MG63 (cell line): ENCODE measurements around the gene MAP1LC3B2. TPM values are rescaled to one million over a fixed set of nuclear protein-coding genes. Genes with fewer than 3 reads are reported as not detected.

Source experiments
- DNase-seq: peaks from one replicate; pipeline ENCODE4 v3.0.0-alpha.2; 2020
- H3K27me3 ChIP-seq: fragments of 250-450 bp; sonication (Bioruptor Pico); 2 replicates; pipeline ENCODE4 v1.5.1; 2020; ENCODE audit warnings: mild to moderate bottlenecking, moderate library complexity
- H3K36me3 ChIP-seq: fragments of 250-450 bp; sonication (Bioruptor Pico); 2 replicates; pipeline ENCODE4 v1.5.1; 2020; ENCODE audit warnings: mild to moderate bottlenecking, moderate library complexity
- H3K4me3 ChIP-seq: fragments of 250-450 bp; sonication (Bioruptor Pico); 2 replicates; pipeline ENCODE4 v1.5.1; 2020; ENCODE audit warnings: mild to moderate bottlenecking, moderate library complexity
- H3K9me3 ChIP-seq: fragments of 250-450 bp; sonication (Bioruptor Pico); 2 replicates; pipeline ENCODE4 v1.5.1; 2020; ENCODE audit warnings: mild to moderate bottlenecking, moderate library complexity
- total RNA-seq: library from RNA; depleted of rRNA; stranded (reverse); fragments of >200 nt; shearing (Covaris generic); gene quantifications from 2 replicates; pipeline ENCODE4 v1.2.3, GENCODE V29; 2014; ENCODE audit warnings: low replicate concordance

MAP1LC3B2 gene
- total RNA-seq, 1 experiment from 2014 or later: 0.26 TPM

GRCh38 chr12:116598311-116599284 lies 39.4 kb downstream of the MAP1LC3B2 start:
- Histone ChIP-seq H3K4me3 (no peak overlapping the region), H3K36me3 (no peaks in the 10 kb centered on the region), H3K9me3 (no peaks in the 10 kb centered on the region), H3K27me3 (no peaks in the 10 kb centered on the region)
- no peak for DNase-seq

DNA sequence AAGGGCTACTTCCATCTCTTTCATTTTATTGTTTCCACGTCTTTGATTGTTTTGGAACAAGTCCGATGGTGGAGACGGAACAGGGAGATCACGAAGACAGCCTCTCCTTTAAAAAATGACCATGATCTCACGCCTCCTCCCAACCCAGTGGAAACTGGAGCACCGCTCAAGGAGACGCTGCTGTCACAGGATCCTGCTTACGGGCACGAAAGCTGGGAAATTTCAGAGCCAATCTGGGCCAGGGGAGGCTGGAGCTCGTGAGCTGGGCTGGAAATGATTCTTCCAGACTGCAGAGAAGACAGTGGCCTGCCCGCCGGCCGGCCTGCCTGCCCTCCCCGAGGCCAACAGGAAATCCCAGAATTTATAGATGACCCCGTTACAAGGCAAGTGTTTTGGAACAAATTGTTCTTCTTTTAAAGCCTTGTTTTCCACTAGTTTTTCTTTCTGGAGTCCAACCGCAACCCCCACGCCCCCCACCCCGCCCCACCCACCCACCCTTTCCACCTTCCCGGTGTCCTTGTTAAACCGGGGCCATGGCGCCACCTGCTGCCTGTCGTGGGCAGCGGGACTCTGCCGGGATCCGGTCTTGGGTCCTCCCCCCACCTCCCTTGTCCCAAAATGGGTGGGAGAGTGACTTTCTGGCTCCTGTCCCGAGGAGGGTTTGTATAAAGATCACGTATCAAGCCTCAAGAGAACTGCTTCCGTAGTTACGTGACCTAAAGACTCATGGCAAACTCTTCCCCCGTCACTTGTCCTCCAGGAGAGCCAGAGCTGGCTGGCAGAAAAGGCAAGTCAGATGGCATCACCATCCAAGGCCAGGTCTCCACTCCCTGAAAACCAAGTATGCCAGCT lies 40.3 kb downstream of the MAP1LC3B2 start:
- Histone ChIP-seq H3K36me3 (no peaks in the 10 kb centered on the region), H3K27me3 (no peaks in the 10 kb centered on the region), H3K4me3 (no peak overlapping the region; the same call in 1 of the 2 replicates), H3K9me3 (no peaks in the 10 kb centered on the region)
- DNase-seq: peak; percentile 65

DNA sequence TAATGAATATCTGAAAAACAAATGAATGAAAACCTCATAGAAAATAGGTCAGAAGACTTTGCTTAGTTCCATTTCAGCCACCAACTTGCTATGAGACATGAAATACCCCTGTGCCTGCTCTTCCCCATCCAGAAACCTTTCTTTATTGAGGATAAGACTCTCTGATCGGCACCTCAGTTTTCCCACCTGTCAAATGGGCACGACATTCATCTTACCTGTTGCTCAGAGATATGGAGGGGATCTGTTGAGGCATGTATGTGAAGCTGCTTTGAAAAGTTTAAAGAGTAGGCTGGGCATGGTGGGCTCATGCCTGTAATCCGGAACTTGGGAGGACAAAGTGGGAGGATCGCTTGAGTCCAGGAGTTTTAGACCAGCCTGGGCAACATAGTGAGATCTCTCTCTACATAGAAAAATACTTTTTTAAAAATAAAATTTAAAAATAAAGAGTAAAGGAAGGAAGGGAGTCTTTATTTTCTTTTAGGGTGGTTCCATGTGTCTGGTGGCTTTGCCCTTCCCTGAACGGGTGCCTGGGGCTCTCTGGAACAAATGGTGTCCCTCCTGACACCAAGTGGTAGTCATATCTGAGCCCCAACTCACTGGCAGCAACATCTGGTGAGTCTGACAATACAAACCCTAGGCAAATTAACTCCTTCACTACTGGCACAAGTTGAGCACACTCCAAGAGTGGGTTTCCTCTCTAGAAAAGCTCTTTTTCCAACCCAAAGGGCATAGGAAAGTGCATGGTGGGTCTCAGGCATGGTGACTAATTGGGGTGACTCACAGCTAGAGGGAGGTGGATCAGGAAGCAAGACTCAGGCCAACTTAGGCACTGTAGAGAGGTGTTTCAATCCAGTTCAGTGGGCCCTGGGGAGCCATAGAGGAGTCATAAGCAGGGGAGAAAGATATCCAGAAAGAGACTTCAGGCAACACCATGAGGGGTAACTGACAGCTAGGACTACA lies 42.1 kb downstream of the MAP1LC3B2 start:
- Histone ChIP-seq H3K36me3 (no peaks in the 10 kb centered on the region), H3K4me3 (no peak overlapping the region), H3K27me3 (no peaks in the 10 kb centered on the region), H3K9me3 (no peaks in the 10 kb centered on the region)
- peak; percentile 30 for DNase-seq

GRCh38 chr12:116601933-116602810 lies 43.0 kb downstream of the MAP1LC3B2 start:
- H3K4me3 ChIP-seq: no peak overlapping the region
- DNase-seq: no peak

GRCh38 chr12:116603546-116604177 lies 44.5 kb downstream of the MAP1LC3B2 start:
- H3K36me3 ChIP-seq: no peaks in the 10 kb centered on the region
- no peaks in the 10 kb centered on the region for H3K27me3 ChIP-seq
- H3K9me3 ChIP-seq: no peaks in the 10 kb centered on the region
- no peak for DNase-seq
- no peak overlapping the region for H3K4me3 ChIP-seq

More at GRCh38 chr12:116601933-116602810, 43.0 kb downstream of the MAP1LC3B2 start:
- Histone ChIP-seq H3K36me3 (no peaks in the 10 kb centered on the region), H3K9me3 (no peaks in the 10 kb centered on the region), H3K27me3 (no peaks in the 10 kb centered on the region)

DNA sequence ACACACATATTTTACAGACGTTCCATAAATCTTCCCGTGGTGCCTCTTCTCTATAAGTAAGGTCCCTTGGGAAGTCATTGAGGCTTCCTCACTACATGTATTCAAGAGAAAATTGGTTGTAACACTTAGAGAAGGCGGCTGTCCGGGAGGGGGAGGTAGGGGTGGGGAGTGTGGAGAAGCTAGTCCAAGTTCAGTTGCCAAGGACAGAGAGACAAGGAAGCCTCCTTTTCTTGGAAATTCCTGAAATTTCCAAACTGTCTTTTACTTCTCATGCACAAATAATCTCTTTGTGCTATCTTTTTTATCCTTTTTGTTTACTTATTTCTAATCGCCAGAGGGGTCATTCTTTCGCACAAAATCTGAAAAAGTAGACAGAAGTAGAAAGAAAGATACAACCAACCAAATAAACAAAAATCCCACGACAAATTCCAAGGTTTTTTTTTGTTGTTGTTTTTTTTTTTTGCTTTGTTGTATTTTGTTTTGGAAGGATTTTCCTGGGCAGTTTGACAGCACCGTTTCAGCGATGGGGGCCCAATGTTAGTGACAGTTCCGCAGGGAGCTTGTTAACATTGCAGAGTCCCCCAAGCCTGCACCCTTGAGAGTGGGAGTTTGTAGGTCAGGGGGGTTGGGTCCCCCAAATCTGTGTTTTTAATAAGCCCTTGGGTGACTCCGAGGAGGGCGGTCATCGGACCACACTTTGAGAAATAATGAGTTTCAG lies 45.2 kb downstream of the MAP1LC3B2 start:
- no peaks in the 10 kb centered on the region for H3K27me3 ChIP-seq
- H3K36me3 ChIP-seq: no peaks in the 10 kb centered on the region
- H3K9me3 ChIP-seq: no peaks in the 10 kb centered on the region
- no peak for DNase-seq
- peak overlapping the region; percentile 16; the same call in 1 of the 2 replicates for H3K4me3 ChIP-seq

DNA sequence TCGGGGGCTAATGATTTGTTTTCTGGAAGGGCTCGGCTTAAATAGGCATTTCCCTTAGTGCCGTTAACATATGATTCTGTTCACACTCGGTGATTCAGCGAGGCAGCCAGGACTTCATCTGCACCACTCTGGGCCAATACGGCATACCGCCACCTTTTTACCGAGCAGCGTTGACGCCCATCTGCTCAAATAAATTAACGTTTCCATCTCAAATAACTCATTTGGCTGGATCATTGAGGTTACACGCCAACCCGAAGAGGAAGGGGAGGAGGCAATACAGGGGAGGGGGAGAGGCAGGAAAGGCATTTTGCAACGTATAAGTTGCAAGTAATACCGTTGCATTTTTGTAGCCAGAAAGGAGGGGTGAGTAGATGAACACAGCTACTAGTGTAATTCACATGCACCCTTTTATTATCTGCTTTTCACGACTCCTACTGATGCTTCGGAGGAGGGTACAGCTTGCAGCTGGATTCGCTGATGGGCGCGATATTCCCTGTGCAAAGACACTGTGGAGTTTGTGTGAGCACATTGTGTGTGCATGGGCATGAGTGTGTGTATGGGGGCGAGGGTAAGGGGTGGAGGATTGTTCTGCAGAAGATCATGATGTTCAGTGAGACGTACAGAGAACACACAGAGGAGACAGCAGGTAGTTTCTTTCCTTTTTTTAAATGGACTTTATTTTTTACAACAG lies 45.9 kb downstream of the MAP1LC3B2 start:
- Histone ChIP-seq H3K36me3 (no peaks in the 10 kb centered on the region), H3K27me3 (no peaks in the 10 kb centered on the region), H3K4me3 (peak overlapping the region; percentile 16; the same call in 1 of the 2 replicates), H3K9me3 (no peaks in the 10 kb centered on the region)
- DNase-seq: peak; percentile 51

DNA sequence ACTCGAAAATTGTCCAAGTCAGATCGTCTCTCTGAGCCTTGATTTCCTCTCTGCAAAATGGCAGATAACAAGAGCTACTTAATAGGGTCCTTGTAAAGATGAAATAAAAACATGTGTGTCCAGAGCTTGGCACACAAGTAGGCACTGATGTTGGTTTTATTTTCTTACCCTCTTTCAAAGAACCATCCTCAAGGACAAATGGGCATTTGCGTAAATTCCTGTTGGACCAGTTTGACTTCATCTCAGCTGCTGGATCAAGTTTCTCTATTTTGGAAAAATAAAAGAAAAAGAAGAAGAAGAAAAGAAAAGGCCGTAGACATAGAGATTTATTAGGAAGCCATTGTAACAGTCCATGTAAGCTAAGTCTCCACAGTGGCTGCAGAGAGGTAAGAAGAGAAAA lies 47.2 kb downstream of the MAP1LC3B2 start:
- Histone ChIP-seq H3K4me3 (no peak overlapping the region), H3K36me3 (no peaks in the 10 kb centered on the region), H3K27me3 (no peaks in the 10 kb centered on the region), H3K9me3 (no peaks in the 10 kb centered on the region)
- DNase-seq: no peak

DNA sequence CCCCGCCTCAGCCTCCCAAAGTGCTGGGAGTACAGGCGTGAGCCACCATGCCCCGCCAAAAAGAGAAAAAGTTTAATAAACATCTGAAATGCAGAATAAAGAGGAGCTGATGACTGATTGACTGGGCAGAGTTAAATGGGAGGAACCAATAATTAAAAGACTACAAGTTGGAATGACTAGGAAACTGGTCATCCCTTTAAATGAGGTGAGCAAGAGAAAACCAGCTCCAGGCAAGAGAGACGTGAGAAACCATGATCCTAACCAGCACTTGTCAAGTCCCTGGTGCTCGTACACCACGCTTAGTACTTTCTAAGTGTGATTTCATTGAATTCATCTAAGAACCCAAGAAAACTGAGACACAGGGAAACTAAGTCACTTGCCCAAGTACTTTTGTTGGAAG lies 47.9 kb downstream of the MAP1LC3B2 start:
- no peak overlapping the region for H3K4me3 ChIP-seq
- H3K36me3 ChIP-seq: no peaks in the 10 kb centered on the region

GRCh38 chr12:116609319-116610114 lies 50.3 kb downstream of the MAP1LC3B2 start:
- Histone ChIP-seq H3K27me3 (no peaks in the 10 kb centered on the region), H3K4me3 (no peak overlapping the region), H3K9me3 (no peaks in the 10 kb centered on the region), H3K36me3 (no peaks in the 10 kb centered on the region)
- no peak for DNase-seq

More for the DNA sequence above, 47.9 kb downstream of the MAP1LC3B2 start:
- no peak for DNase-seq
- no peaks in the 10 kb centered on the region for H3K27me3 ChIP-seq
- H3K9me3 ChIP-seq: no peaks in the 10 kb centered on the region

GRCh38 chr12:116610971-116611541 lies 51.9 kb downstream of the MAP1LC3B2 start:
- H3K9me3 ChIP-seq: no peaks in the 10 kb centered on the region
- no peaks in the 10 kb centered on the region for H3K36me3 ChIP-seq
- H3K4me3 ChIP-seq: no peak overlapping the region
- H3K27me3 ChIP-seq: no peaks in the 10 kb centered on the region
- peak; percentile 35 for DNase-seq

DNA sequence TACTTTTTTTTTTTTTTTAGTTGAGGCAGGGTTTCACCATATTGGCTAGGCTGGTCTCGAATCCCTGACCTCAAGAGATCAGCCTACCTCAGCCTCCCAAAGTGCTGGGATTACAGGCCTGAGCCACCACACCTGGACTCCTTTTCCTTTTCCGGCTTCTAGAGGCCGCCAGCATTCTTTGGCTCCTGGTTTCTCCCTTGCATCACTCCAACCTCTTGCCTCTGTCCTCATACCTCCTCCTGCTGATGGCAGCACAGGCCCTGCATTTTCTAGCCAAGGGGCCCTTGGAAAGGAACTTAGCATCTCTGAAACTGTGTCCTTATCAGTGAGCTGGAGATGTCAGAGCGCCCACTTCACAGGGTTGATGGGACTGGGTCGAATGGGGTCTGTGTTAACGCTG lies 53.3 kb downstream of the MAP1LC3B2 start:
- Histone ChIP-seq H3K4me3 (no peak overlapping the region), H3K27me3 (no peaks in the 10 kb centered on the region), H3K9me3 (no peaks in the 10 kb centered on the region), H3K36me3 (no peaks in the 10 kb centered on the region)
- no peak for DNase-seq

DNA sequence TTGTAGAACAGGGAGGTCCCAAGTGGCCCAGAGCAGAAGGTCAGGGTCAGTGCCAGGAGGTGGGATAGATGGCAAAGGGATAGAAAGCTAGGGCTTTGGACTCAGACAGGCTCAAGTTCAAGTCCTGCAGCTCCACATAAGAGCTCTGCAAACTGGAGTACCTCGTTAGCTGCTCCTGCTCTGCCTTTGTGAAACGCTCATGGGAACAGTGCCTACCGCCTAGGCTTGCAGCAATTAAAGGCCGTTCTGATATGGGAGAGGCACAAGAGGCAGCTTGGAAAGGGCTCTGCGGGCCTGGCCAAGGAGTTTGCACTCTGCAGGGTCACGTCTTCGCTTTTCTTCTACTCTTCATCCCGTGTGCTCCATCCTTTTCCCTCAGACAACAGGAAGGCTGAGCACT lies 54.1 kb downstream of the MAP1LC3B2 start:
- Histone ChIP-seq H3K4me3 (no peak overlapping the region), H3K9me3 (no peaks in the 10 kb centered on the region), H3K27me3 (no peaks in the 10 kb centered on the region), H3K36me3 (no peaks in the 10 kb centered on the region)
- no peak for DNase-seq
